Testis (tissue), 3 donors: ENCODE results near the gene ZNF234. TPM values are rescaled to one million over a fixed set of nuclear protein-coding genes. Genes with fewer than 3 reads are reported as not detected.

ENCODE experiments used
- DNase-seq: peaks from one replicate; pipeline ENCODE4 v3.0.0-alpha.2; 2019
- H3K27ac ChIP-seq, 2 donors: fragments of 200-600 bp; sonication (generic); one replicate each; pipeline ENCODE4 v1.5.1; 2019
- H3K27me3 ChIP-seq: fragments of 200-600 bp; sonication (generic); one replicate; pipeline ENCODE4 v1.5.1; 2019
- H3K36me3 ChIP-seq: fragments of 200-600 bp; sonication (generic); one replicate; pipeline ENCODE4 v1.5.1; 2017; ENCODE audit warnings: low read depth; ENCODE audit errors: missing control alignments
- H3K4me1 ChIP-seq: fragments of 200-600 bp; sonication (generic); one replicate; pipeline ENCODE4 v1.5.1; 2019
- H3K4me3 ChIP-seq, 2 donors: fragments of 200-600 bp; sonication (generic); one replicate each; pipeline ENCODE4 v1.5.1; 2017 to 2019
- H3K9me3 ChIP-seq: fragments of 200-600 bp; sonication (generic); one replicate; pipeline ENCODE4 v1.5.1; 2017
- POLR2A ChIP-seq: fragments of 450-650 bp; IDR thresholded peaks from one replicate; pipeline ENCODE4 v1.6.1; 2017; ENCODE audit warnings: antibody characterized with exemption, mild to moderate bottlenecking, moderate library complexity
- WGBS, 2 donors: methylation state at CpG; one replicate each; pipeline ENCODE4 v1.1.5; 2018; 5-methylcytosine and 5-hydroxymethylcytosine counted together
- intact Hi-C: fragments of 100-400 bp; cut with DNase I; formaldehyde crosslinking; loops from one replicate; pipeline ENCODE4 v1.15.1; 2023; ENCODE audit warnings: low total_unique reads
- polyA plus RNA-seq: library from polyadenylated mRNA; stranded (reverse); fragments of 350-450 nt; fragmentation: Illumina TruSeq; extraction: RNeasy Lipid Tissue Mini Kit (QIAGEN cat#74804); gene quantifications from one replicate; pipeline ENCODE4 v1.2.3, GENCODE V29; 2014; ENCODE audit warnings: low read depth, low replicate concordance; ENCODE audit not compliant: insufficient read depth
- total RNA-seq, 2 donors: library from RNA; depleted of rRNA; stranded (reverse); fragments of >200 nt; gene quantifications; one replicate each; pipeline ENCODE4 v1.2.3, GENCODE V29; 2016
- TF ChIP-seq, protein P1 (sequence below), 3 experiments: fragments of 450-650 bp in 2 of 3; fragments of 200-600 bp in 1 of 3; sonication (generic) in 1 of 3; IDR thresholded peaks; one replicate each; pipeline ENCODE4 v1.5.1; 2016 to 2019; ENCODE audit warnings: antibody characterized with exemption in 3 of 3, mild to moderate bottlenecking in 2 of 3, moderate library complexity in 1 of 3

The ZNF234 gene
- total and polyA plus RNA-seq, 3 donors from 2014 or later: 3.4 to 8.5 (median 7.9) TPM

DNA sequence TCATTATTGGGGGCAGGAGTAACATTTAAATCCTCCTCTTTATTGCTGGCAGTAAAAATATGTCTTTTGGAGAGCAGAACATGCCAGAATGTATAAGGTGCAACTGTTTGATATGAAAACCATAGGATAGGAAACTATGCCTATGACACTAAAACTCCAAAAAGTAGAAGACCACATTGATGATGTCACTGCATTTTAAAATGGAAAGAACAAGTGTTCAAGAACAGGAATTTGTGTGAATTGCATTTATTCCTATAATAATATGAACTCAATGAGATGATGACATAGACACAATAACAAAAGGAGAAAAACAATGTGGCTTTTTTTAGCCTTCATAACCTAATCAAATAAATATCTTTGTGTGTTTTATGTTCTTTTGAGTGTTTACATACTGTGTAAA lies 31.9 kb upstream of the ZNF234 start:
- Histone ChIP-seq H3K27ac (no peak overlapping the region), H3K9me3 (no peaks in the 10 kb centered on the region), H3K4me3 (no peak overlapping the region), H3K36me3 (no peaks in the 10 kb centered on the region), H3K4me1 (peaks cover 9% of the 10 kb centered on the region), H3K27me3 (no peaks in the 10 kb centered on the region)
- no peak for DNase-seq
- intact Hi-C loops: no loop called here
- TF ChIP-seq POLR2A: no peak
- TF ChIP-seq, protein P1, sequence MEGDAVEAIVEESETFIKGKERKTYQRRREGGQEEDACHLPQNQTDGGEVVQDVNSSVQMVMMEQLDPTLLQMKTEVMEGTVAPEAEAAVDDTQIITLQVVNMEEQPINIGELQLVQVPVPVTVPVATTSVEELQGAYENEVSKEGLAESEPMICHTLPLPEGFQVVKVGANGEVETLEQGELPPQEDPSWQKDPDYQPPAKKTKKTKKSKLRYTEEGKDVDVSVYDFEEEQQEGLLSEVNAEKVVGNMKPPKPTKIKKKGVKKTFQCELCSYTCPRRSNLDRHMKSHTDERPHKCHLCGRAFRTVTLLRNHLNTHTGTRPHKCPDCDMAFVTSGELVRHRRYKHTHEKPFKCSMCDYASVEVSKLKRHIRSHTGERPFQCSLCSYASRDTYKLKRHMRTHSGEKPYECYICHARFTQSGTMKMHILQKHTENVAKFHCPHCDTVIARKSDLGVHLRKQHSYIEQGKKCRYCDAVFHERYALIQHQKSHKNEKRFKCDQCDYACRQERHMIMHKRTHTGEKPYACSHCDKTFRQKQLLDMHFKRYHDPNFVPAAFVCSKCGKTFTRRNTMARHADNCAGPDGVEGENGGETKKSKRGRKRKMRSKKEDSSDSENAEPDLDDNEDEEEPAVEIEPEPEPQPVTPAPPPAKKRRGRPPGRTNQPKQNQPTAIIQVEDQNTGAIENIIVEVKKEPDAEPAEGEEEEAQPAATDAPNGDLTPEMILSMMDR (IDR thresholded peaks at IDR 0.05): no peak

GRCh38 chr19:44111910-44112463 lies 29.4 kb upstream of the ZNF234 start:
- Histone ChIP-seq H3K4me3 (peak overlapping the region; percentile 72 to 90), H3K27me3 (no peaks in the 10 kb centered on the region), H3K27ac (peak overlapping the region in 1 of 2 donors; percentile 38), H3K4me1 (peaks cover 11% of the 10 kb centered on the region), H3K36me3 (no peaks in the 10 kb centered on the region), H3K9me3 (no peaks in the 10 kb centered on the region)
- peak; percentile 82 for DNase-seq
- intact Hi-C loops: loop anchor here (10.0 kb wide), 1 partner anchor 57 kb away; the partner anchor contains the start of gene ZNF223
- TF ChIP-seq, protein P1 (IDR thresholded peaks at IDR 0.05): no peak
- no peak for TF ChIP-seq POLR2A
- WGBS, 2 donors: 9 to 14% methylated on average over 17 of the region's 17 CpGs

DNA sequence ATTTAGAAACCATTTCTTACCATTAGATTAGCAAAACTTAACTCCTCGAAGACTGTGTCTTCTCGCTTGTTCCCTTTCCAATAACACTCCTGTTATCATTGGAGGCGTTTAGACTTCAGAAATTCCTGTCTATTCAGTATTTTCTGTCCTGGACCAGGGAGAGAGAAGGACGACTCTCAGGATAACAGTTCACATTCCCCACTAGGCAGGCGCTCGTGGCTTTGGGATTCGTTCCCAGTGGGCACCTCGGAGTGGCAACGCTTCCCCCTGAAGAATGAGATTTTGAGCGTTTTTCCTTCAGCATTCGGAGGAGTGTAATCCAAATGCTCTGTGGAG lies 28.6 kb upstream of the ZNF234 start:
- Histone ChIP-seq H3K27me3 (no peaks in the 10 kb centered on the region), H3K9me3 (no peaks in the 10 kb centered on the region), H3K4me1 (peaks cover 11% of the 10 kb centered on the region), H3K27ac (peak overlapping the region; percentile 14 to 38), H3K4me3 (peak overlapping the region; percentile 72 to 90), H3K36me3 (no peaks in the 10 kb centered on the region)
- 0 to 1% methylated on average over 11 of the region's 11 CpGs for whole genome bisulfite sequencing, 2 donors
- no peak for DNase-seq
- TF ChIP-seq, protein P1 (IDR thresholded peaks at IDR 0.05): no peak
- TF ChIP-seq POLR2A: no peak
- intact Hi-C loops: loop anchor here (10.0 kb wide), 1 partner anchor 58 kb away; the partner anchor contains the start of gene ZNF223

GRCh38 chr19:44113138-44113783 lies 28.1 kb upstream of the ZNF234 start, which contains the start of gene ZNF225:
Gene ZNF225 (plus strand): TSS chr19:44113399. CDS start chr19:44115828, 2,429 bp downstream.
- Histone ChIP-seq H3K9me3 (no peaks in the 10 kb centered on the region), H3K27me3 (no peaks in the 10 kb centered on the region), H3K27ac (peak within 1 kb of the TSS; percentile 36 to 59), H3K36me3 (no peaks in the 10 kb centered on the region), H3K4me3 (peak within 1 kb of the TSS; percentile 72 to 90), H3K4me1 (peaks cover 11% of the 10 kb centered on the region)
- intact Hi-C loops: loop anchor here (10.0 kb wide), 1 partner anchor 58 kb away; the partner anchor contains the start of gene ZNF223
- DNase-seq: peak; percentile 99
- TF ChIP-seq, protein P1 (IDR thresholded peaks at IDR 0.05): no peak
- no peak for TF ChIP-seq POLR2A
- WGBS, 2 donors: 0 to 1% methylated on average over 16 to 41 of the region's 44 CpGs
